HEK293 (cell line): ENCODE data around the gene AP5Z1.

Source experiments
- CTCF ChIA-PET: fragments of 350-600 bp; formaldehyde crosslinking; extraction: SDS; loops from one replicate; lab custom pipeline; 2021; ENCODE audit warnings: antibody characterized with exemption; lab: Yijun Ruan, JAX
- POLR2A ChIA-PET: fragments of 300-600 bp; formaldehyde crosslinking; extraction: SDS; loops from one replicate; lab custom pipeline; 2020; ENCODE audit warnings: antibody characterized with exemption, inconsistent platforms; lab: Yijun Ruan, JAX
- H3K27ac ChIP-seq: fragments of 200-500 bp; sonication (Bioruptor generic); 2 replicates; pipeline ENCODE4 v1.5.1; 2014; ENCODE audit warnings: low read depth, low read length, control low read depth, inconsistent platforms; ENCODE audit errors: extremely low read depth
- H3K36me3 ChIP-seq, 2 experiments: fragments of 200-500 bp in 1 of 2; sonication (Bioruptor generic) in 1 of 2; 1 replicate in 1 of 2; 2 replicates in 1 of 2; pipeline ENCODE4 v1.5.1; 2014 to 2017; ENCODE audit warnings: inconsistent platforms in 2 of 2, low read length in 2 of 2; ENCODE audit not compliant: control insufficient read depth in 2 of 2, insufficient read depth in 1 of 2
- H3K4me1 ChIP-seq: fragments of 200-500 bp; sonication (Bioruptor generic); 2 replicates; pipeline ENCODE4 v1.5.1; 2014; ENCODE audit warnings: mild to moderate bottlenecking, low read length, inconsistent platforms; ENCODE audit not compliant: control insufficient read depth, insufficient read depth
- H3K4me3 ChIP-seq: 2 replicates; pipeline ENCODE4 v1.5.1; 2011; ENCODE audit warnings: low read depth, mild to moderate bottlenecking, control low read depth, low read length, moderate library complexity
- H3K9me3 ChIP-seq: fragments of 200-500 bp; sonication (Bioruptor generic); 2 replicates; pipeline ENCODE4 v1.5.1; 2014; ENCODE audit warnings: low read depth, low read length, inconsistent platforms; ENCODE audit not compliant: control insufficient read depth, insufficient read depth
- KLF8 ChIP-seq: fragments of 450-650 bp; formaldehyde crosslinking; IDR thresholded peaks from 2 replicates; pipeline ENCODE4 v1.5.1; 2016; ENCODE audit warnings: missing biosample characterization, missing genetic modification characterization
- REPIN1 ChIP-seq: fragments of 450-650 bp; formaldehyde crosslinking; IDR thresholded peaks from 2 replicates; pipeline ENCODE4 v1.5.1; 2017; ENCODE audit warnings: missing biosample characterization, missing genetic modification characterization, low read depth
- ZFP3 ChIP-seq: fragments of 450-650 bp; formaldehyde crosslinking; IDR thresholded peaks from 2 replicates; pipeline ENCODE4 v1.5.1; 2016; ENCODE audit warnings: low read depth, missing biosample characterization, missing genetic modification characterization
- ZNF175 ChIP-seq: fragments of 450-650 bp; formaldehyde crosslinking; IDR thresholded peaks from 2 replicates; pipeline ENCODE4 v1.5.1; 2016; ENCODE audit warnings: missing biosample characterization, missing genetic modification characterization
- ZNF266 ChIP-seq: fragments of 450-650 bp; formaldehyde crosslinking; IDR thresholded peaks from 2 replicates; pipeline ENCODE4 v1.5.1; 2016; ENCODE audit warnings: missing biosample characterization, missing genetic modification characterization, low read depth
- ZNF274 ChIP-seq, 2 experiments: fragments of 200-500 bp in 1 of 2; fragments of 450-650 bp in 1 of 2; sonication (Bioruptor generic) in 1 of 2; formaldehyde crosslinking in 1 of 2; IDR thresholded peaks; 2 replicates each; pipeline versions ENCODE4 v1.5.1 to v1.6.1; 2014 to 2016; ENCODE audit warnings: borderline replicate concordance in 1 of 2, inconsistent platforms in 1 of 2, low read length in 1 of 2, missing biosample characterization in 1 of 2, missing genetic modification characterization in 1 of 2
- ZNF302 ChIP-seq: fragments of 450-650 bp; formaldehyde crosslinking; IDR thresholded peaks from 2 replicates; pipeline ENCODE4 v1.5.1; 2016; ENCODE audit warnings: missing biosample characterization, missing genetic modification characterization, low read depth
- ZNF341 ChIP-seq: fragments of 450-650 bp; formaldehyde crosslinking; IDR thresholded peaks from 2 replicates; pipeline ENCODE4; 2016; ENCODE audit warnings: low read depth, missing biosample characterization, missing genetic modification characterization
- ZNF366 ChIP-seq: fragments of 450-650 bp; formaldehyde crosslinking; conservative IDR thresholded peaks from 2 replicates; pipeline ENCODE4 v1.5.1; 2016; ENCODE audit warnings: missing biosample characterization, missing genetic modification characterization
- ZNF544 ChIP-seq: fragments of 450-650 bp; formaldehyde crosslinking; IDR thresholded peaks from 2 replicates; pipeline ENCODE4 v1.5.0; 2017; ENCODE audit warnings: missing biosample characterization, missing genetic modification characterization
- ZNF600 ChIP-seq: fragments of 450-650 bp; formaldehyde crosslinking; IDR thresholded peaks from 2 replicates; pipeline ENCODE4 v1.5.1; 2016; ENCODE audit warnings: missing biosample characterization, missing genetic modification characterization
- ZSCAN23 ChIP-seq: fragments of 450-650 bp; formaldehyde crosslinking; IDR thresholded peaks from 2 replicates; pipeline ENCODE4 v1.5.1; 2016; ENCODE audit warnings: missing biosample characterization, missing genetic modification characterization
- TF ChIP-seq, protein P1 (sequence below): fragments of 450-650 bp; formaldehyde crosslinking; IDR thresholded peaks from 2 replicates; pipeline ENCODE4 v1.5.1; 2017; ENCODE audit warnings: missing biosample characterization, missing genetic modification characterization
- TF ChIP-seq, protein P2 (sequence below): fragments of 450-650 bp; formaldehyde crosslinking; IDR thresholded peaks from 2 replicates; pipeline ENCODE4 v1.5.1; 2016; ENCODE audit warnings: missing biosample characterization, missing genetic modification characterization, borderline replicate concordance

The AP5Z1 gene

DNA sequence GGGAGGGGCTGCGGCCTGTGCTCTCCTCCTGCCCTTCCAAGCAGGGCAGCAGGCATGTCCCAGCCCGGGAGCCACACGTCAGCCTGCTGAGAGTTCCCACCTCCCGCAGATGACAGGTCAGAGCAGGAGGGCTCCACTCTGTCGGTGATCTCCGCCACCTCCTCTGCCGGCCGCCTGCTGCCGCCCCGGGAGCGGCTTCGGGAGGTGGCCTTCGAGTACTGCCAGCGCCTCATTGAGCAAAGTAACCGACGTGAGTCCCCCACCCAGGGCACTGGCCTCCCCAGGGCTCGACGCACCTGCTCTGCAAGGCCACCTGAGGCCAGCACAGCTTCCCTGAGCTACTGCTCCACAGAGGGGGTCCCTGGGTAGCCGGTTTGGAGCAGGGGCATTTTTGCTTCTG, 9.4 kb downstream of the AP5Z1 start:
- Histone ChIP-seq H3K27ac (no peak overlapping the region), H3K4me3 (no peak overlapping the region)
- TF ChIP-seq KLF8 (no peak), ZNF274 (IDR thresholded peaks at IDR 0.05; ENCODE audit: low read length) (no peak), ZNF274 (tag by site-specific recombination; IDR thresholded peaks at IDR 0.05; ENCODE audit: borderline replicate concordance) (no peak), ZNF600 (tag by site-specific recombination) (no peak), ZSCAN23 (tag by site-specific recombination) (no peak), ZNF266 (tag by site-specific recombination) (no peak), ZNF544 (tag by site-specific recombination) (no peak), ZNF366 (tag by site-specific recombination) (no peak), ZFP3 (no peak)
- TF ChIP-seq, protein P1, sequence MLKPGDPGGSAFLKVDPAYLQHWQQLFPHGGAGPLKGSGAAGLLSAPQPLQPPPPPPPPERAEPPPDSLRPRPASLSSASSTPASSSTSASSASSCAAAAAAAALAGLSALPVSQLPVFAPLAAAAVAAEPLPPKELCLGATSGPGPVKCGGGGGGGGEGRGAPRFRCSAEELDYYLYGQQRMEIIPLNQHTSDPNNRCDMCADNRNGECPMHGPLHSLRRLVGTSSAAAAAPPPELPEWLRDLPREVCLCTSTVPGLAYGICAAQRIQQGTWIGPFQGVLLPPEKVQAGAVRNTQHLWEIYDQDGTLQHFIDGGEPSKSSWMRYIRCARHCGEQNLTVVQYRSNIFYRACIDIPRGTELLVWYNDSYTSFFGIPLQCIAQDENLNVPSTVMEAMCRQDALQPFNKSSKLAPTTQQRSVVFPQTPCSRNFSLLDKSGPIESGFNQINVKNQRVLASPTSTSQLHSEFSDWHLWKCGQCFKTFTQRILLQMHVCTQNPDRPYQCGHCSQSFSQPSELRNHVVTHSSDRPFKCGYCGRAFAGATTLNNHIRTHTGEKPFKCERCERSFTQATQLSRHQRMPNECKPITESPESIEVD (tag by site-specific recombination) = no peak
- TF ChIP-seq, protein P2, sequence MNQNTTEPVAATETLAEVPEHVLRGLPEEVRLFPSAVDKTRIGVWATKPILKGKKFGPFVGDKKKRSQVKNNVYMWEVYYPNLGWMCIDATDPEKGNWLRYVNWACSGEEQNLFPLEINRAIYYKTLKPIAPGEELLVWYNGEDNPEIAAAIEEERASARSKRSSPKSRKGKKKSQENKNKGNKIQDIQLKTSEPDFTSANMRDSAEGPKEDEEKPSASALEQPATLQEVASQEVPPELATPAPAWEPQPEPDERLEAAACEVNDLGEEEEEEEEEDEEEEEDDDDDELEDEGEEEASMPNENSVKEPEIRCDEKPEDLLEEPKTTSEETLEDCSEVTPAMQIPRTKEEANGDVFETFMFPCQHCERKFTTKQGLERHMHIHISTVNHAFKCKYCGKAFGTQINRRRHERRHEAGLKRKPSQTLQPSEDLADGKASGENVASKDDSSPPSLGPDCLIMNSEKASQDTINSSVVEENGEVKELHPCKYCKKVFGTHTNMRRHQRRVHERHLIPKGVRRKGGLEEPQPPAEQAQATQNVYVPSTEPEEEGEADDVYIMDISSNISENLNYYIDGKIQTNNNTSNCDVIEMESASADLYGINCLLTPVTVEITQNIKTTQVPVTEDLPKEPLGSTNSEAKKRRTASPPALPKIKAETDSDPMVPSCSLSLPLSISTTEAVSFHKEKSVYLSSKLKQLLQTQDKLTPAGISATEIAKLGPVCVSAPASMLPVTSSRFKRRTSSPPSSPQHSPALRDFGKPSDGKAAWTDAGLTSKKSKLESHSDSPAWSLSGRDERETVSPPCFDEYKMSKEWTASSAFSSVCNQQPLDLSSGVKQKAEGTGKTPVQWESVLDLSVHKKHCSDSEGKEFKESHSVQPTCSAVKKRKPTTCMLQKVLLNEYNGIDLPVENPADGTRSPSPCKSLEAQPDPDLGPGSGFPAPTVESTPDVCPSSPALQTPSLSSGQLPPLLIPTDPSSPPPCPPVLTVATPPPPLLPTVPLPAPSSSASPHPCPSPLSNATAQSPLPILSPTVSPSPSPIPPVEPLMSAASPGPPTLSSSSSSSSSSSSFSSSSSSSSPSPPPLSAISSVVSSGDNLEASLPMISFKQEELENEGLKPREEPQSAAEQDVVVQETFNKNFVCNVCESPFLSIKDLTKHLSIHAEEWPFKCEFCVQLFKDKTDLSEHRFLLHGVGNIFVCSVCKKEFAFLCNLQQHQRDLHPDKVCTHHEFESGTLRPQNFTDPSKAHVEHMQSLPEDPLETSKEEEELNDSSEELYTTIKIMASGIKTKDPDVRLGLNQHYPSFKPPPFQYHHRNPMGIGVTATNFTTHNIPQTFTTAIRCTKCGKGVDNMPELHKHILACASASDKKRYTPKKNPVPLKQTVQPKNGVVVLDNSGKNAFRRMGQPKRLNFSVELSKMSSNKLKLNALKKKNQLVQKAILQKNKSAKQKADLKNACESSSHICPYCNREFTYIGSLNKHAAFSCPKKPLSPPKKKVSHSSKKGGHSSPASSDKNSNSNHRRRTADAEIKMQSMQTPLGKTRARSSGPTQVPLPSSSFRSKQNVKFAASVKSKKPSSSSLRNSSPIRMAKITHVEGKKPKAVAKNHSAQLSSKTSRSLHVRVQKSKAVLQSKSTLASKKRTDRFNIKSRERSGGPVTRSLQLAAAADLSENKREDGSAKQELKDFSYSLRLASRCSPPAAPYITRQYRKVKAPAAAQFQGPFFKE (tag by site-specific recombination) = no peak
- TF ChIP-seq, all 188 proteins: peak for 0
- H3K9me3 ChIP-seq = no peaks in the 10 kb centered on the region
- ChIA-PET POLR2A (interaction anchor here (1.3 kb wide), 1 partner anchor 9 kb away, joined by 4 read pairs; the partner anchor contains the start of gene AP5Z1), CTCF (interaction anchor here (0.6 kb wide), 2 partner anchors 300 to 1914 kb away, joined by 3 read pairs; no protein-coding TSS in a partner anchor)
- H3K4me1 ChIP-seq = no peaks in the 10 kb centered on the region
- H3K36me3 ChIP-seq = peaks cover 0 to 52% of the 10 kb centered on the region in 2 experiments; a peak in 2 of 3 replicates

DNA sequence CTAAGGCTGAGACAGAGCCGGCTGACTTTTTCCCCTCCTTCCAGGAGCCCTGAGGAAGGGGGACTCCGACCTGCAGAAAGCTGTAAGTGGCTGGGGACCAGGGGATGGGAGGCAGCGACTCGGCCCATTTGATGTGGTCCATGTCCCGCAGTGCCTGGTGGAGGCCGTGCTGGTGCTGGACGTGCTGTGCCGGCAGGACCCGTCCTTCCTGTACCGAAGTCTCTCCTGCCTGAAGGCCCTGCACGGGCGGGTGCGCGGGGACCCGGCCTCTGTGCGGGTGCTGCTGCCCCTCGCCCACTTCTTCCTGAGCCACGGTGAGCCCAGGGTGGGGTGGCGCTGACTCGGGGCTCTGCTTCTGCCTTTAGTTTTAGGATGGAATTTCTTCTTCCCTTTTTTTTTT, 9.9 kb downstream of the AP5Z1 start:
- TF ChIP-seq ZNF175 (tag by site-specific recombination) (no peak), ZNF341 (tag by site-specific recombination) (no peak), ZNF302 (tag by site-specific recombination) (no peak), REPIN1 (tag by site-specific recombination) (no peak)
- TF ChIP-seq, all 188 proteins: peak for 0
- CTCF ChIA-PET = no interaction called here
- Histone ChIP-seq H3K4me1 (no peaks in the 10 kb centered on the region), H3K36me3 (peaks cover 0 to 54% of the 10 kb centered on the region in 2 experiments; a peak in 2 of 3 replicates), H3K9me3 (no peaks in the 10 kb centered on the region), H3K4me3 (no peak overlapping the region), H3K27ac (no peak overlapping the region)
- POLR2A ChIA-PET = interaction anchor here (1.3 kb wide), 1 partner anchor 10 kb away, joined by 4 read pairs; the partner anchor contains the start of gene AP5Z1
